ENCODE measurements around the gene RAP1B.
"Not testable (repeated sequence)": the region's sequence is repeated elsewhere in the genome, so short reads cannot be mapped to it uniquely, and the experiment has no call there.

RAP1B gene

DNA sequence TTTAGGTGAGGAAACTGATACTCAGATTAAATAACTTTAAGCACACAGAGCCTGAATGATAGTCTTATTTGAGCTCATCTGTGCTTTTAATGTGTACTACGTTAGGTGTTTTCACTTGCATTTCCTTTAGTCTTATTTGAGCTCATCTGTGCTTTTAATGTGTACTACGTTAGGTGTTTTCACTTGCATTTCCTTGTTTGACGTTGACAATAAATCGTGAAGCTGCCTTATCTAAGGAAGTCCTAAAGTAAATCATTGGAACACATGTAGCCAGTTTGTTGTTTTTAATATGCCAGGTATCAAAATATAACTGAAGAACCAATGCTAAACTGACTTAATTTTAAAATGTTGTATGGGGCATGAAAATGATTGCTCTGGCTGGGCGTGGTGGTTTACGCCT, 2.0 kb downstream of the RAP1B start:
- DNase-seq, result no peak

DNA sequence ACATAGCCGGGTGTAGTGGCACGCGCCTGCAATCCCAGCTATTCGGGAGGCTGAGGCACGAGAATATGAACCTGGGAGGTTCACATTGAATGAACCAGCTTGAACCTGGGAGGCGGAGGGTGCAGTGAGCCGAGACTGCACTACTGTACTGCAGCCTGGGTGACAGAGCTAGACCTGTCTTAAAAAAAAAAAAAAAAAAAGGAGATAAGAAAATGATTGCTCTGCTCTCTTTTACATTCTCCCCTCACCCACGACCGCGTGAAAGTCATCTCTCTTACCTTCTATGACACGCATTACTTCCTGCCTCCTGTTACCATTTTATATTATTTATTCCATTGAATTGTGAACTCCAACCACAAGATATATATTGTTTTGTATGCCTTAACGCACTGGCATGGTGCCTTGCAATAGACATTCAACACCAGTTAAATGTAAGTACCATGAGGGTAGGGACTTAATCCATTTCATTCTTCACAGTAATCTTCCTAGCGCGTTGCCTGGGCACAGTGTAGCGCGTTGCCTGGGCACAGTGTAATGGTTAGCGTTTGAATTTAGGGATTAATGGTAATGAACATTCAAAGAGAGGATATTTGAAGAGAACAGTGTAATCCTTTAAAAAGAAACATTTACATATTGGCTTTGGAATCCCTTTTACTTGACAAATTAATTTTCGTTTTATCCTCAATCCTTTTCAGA, 2.7 kb downstream of the RAP1B start:
- no peak for DNase-seq

DNA sequence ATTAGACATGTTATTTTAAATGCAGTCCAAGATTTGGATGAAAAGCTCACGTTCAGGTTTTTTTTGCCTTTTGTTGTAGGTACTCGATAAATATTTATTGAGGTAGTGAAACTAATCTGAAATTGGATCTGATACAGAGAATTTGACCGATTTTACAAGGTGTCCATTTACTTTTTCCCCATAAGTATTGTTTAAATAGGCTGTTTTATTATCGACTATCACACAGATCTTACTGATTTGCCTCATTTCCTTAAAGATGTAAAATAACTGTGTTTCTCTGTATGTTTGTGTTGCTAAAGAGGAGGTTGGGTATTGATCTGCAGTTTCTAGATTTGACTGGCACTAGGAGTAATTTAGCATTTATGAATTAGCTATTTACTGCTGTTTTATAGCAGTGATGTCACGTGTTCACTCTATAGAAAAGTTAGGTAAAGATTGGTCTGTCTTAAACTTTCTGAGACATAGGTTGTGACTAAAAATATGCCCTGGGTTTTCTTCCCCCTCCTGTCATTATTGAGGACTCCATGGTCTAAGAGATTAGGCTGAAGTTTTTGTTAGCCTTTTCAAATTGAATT, 3.5 kb downstream of the RAP1B start:
- no peak for DNase-seq

DNA sequence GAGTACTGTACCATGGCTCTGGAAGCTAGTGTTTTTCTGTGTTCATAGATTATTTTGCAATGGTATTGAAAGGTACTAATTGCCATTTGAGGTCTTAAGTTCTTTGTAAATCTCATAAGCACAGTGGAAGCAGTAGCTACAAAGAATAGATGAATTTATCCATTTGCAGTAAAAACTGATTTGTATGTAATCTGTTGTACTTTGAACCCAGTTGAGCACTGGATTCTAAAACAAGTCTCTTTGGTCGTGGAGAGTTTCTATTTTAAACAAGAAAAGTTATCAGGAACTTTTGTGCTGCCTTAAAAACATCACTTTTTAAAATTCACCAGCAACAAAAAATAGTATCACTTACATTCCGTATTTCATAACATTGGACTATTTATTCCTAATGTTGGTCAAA, 4.1 kb downstream of the RAP1B start:
- DNase-seq, result no peak

DNA sequence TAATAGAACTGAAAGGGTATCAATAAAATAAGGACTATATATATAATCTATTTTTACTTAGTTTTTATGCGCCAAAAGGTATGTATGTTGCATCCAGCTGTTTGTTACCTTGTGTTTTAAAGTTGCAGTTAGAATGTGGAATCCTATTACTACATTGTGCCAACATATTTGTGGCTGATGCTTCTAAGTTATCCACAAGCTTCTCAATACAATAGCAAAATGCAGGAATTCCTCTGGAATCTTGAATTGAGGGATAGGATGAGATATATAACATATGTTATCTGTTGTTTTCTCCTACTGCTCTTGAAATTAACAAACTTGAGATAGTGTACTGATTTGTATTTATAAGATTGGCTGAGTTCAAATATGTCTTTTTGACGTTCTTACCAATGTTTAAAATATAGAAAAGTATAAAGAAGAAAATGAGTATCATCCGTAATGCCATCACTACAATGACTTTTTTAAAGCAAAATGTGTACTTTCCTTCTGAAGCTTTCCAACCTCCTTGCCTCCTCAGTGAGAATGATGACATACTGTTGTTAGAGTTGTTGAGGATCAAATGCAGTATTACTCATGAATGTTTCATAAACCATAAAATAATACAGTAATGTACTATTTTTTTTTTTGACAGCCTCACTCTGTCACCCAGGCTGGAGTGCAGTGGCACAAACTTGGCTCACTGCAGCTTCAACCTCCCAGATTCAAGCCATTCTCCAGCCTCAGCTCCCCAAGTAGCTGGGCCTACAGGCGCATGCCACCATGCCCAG, 6.6 kb downstream of the RAP1B start:
- DNase-seq, result no peak

DNA sequence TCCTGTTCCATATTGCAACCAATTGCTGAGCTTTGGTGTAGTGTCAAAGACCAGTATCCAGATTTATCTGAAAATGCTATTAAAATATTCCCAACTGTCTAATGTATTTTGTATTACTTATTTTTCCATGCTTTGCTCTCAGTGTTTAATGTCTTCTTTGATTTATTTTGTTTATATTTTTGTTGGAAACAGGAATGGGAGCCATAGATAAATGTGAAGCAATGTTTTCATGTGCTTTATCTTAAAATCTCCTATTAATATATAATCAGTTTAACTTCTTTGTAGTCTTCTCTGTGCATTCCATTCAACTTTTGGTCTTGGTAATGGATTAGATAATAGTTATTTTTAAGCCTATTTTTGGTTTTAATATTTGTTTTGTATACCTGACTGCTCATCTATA, 8.8 kb downstream of the RAP1B start:
- no peak for DNase-seq

DNA sequence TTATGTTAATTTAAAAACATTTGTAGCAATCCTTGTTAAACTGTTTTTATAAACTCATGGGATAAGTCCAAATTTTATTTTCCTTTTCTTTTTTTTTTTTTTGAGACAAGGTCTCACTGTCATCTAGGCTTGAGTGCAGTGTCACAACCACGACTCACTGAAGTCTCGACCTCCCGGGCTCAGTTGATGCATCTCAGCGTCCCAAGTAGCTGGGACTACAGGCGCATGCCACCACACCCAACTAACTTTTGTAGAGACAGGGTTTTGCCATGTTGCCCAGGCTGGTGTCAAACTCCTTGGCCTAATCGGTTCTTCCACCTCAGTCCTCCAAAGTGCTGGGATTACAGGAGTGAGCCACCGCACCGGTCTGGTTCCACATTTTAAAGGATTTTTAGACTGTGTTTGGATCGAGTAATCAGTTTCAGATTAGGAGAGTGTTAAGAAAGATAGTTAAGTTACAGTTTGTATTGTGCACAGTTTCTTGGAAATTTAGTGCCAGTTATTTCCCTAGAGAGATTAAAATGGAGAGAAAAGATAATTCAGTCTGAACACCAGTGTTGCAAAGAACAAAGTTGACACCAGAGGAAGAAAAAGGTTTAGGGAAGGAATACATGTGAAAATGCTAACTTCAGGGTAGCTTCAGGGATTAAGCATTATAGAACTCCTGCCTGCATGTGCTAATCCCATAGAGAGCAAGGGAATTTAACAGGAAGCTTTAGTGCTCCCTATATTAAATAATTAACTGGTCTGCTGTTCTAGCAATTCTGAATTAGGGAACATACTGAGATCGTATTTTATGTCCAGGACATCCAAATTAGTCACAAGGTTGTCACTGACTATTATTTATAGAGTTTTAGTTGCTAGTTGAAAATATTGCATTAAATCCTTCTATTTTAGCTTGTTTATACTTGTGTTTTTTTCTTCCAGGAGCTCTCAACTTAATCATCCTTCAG, 10.1 kb downstream of the RAP1B start:
- DNase-seq, result no peak

DNA sequence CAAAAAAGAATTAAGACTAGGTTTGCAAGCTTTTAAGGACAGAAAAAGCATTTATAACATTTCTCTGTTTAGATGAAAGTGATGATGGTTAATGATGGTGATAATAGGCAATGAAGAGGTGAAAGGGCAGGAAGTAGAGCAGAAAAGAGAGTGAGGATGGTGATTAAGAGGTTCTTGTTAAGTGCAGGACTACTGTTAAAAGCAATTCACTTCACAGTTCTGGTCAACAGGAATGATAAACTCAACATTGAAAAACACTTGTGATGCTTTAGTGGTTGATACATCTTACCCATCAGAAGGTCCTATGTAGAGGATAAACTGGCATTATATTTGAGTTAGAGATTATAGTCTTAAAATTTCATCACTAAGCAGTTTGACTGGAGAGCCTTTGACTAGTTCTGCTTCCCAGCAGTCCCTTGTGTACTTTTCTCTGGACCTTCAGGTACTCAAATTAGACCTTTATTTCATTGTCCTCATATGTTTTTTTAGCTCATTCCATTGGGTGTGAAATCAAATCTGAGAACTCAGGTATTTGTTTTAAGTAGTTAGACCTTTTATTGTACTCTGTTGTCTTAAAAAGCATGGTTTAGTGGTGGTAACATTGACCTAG, 10.9 kb downstream of the RAP1B start:
- DNase-seq, result no peak

DNA sequence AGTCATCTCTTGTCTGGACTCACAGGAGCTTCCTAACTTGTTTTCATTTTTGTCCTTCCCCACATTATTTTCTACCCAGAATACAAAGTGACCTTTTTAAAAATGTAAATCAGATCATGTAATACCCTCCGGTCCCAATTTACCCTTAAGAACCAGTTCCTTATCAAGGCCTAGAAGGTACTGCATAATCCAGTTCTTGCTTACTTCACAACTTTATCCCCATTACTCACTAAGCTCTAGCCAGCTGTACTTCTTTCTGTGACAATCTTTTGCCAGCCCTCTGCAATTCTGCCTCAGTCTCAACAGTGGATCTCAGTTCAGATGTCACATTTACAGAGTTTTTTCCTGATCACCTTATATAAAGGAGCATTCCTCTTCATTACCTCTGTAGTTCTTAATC, 11.6 kb downstream of the RAP1B start:
- DNase-seq, result no peak

DNA sequence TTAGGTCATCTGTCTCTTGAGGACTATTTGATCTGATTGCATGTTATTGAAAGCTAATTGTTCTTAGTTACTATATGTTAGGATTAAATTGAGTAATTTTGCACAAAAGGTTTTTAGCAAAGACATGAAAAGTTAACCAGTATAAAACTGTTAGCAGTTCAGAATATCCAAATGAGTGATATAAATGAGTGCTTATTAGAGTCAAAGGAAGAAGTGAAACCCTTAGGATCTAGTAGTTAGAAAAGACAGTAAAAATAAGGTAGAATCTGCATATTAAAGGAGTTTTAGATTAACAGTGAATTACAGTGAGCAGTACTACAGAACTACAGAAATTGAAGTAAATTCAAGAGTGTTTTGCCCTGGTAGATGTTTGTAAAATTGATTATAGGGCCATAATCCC, 12.4 kb downstream of the RAP1B start:
- no peak for DNase-seq

DNA sequence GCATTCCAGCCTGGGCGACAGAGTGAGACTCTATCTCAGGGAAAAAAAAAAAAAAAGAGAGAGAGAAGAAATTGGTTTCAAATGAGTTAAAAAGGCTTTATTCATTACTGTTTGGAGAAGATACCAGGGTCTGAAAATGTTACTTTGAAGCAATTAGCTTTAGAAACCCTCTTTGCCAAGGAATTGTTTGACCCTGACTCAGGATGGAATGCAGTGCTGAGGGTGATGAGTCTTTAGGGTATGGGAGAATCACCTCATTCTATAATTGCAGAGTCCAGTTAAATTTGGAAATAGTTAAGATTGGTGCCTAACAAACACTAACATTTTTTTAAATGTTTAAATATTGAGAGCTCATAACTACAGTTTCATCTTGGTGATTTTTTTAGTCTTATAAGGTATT, 13.3 kb downstream of the RAP1B start:
- DNase-seq, result no peak

DNA sequence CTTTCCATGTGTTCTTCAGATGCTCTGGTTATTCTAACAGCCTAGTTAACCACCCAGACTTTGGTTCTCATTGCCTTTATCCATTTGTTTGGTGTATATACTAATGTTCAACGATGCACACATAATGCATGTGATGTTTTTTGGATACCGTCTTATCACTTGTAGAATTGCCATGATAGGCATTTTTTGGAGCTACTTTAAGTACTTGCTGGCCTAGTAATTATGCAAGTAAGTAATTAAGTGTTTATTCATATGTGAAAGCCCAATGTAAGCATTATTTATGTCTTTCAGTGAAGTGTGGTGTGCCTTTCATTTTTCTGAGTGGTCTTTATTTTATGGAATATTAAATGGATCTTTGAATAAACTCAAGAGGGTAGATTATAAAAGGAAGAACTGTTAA, 14.2 kb downstream of the RAP1B start:
- DNase-seq, result no peak

DNA sequence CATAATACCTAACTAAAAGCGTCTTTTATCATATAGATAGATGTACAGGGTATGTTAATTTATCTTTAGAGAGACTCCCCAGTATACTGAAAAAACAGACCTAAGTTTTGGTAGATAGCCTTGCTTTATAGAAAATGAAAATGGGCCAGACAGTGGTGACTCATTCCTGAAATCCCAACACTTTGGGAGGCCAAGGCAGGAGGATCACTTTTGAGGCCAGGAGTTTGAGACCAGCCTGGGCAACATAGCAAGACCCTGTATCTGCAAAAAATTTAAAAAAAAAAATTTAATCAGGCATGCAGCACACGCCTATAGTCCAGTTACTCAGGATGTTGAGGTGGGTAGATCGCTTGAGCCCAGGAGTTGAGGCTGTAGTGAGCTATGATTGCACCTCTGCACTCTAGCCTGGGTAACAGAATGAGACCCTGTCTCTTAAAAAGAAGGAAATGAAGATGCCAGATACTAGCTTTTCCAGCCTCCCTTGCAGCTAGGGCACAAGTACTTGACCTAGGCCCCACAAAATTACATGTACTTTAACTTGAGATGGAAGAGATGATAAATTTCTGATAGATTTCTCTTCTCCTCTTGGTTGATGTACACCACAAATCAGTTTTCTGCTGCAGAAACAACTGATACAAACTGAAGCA, 17.1 kb downstream of the RAP1B start:
- DNase-seq, result no peak

DNA sequence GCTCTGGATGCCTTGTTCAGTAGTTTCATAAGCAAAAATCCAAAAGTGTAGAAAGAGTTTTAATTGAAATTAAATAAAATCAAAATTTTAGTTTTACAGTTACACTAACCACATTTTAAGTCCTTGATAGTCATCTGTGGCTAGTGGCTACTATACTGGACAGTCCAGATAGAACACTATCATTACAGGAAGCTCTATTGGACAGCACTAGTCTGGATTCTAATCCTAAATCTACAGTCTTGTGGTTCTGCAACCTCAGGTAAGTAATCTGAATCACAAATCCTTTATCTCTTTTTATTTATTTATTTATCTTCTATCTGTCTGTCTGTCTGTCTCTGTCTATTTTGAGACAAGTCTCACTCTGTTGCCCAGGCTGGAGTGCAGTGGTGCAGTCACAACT, 18.0 kb downstream of the RAP1B start:
- DNase-seq, result no peak

DNA sequence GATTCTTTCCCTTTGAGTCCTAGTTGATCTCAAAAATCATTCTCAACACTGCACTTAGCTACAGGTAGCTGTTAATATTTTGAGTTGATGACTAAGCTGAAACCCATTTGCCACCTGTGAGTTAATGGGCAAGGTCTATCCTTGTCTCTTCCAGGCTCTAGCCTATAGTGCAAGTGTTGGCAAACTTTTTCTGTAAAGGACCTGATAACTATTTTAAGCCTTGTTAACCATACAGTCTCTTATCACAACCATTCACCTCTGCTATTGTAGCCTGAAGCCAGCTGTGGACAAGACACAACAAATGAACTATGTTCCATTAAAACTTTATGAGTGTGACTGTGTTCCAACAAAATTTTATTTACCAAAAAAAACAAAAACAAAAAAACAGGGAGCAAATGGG, 19.4 kb downstream of the RAP1B start:
- no peak for DNase-seq

DNA sequence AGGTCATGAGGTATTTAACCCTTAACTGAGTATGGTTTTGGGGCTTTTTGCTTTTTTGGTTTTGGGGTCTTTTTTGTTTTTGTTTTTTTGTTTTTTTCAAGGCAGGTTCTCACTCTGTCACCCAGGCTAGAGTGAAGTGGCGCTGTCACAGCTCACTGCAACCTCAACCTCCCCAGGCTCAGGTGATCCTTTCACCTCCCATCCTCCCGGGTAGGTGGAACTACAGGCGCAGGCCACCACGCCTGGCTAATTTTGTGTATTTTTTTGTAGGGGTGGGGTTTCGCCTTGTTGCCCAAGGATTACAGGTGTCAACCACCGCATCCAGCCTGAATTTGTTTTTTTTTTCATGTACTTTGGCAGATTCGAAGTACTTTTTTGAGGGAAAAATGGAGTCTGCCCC, 19.9 kb downstream of the RAP1B start:
- DNase-seq, result no peak

DNA sequence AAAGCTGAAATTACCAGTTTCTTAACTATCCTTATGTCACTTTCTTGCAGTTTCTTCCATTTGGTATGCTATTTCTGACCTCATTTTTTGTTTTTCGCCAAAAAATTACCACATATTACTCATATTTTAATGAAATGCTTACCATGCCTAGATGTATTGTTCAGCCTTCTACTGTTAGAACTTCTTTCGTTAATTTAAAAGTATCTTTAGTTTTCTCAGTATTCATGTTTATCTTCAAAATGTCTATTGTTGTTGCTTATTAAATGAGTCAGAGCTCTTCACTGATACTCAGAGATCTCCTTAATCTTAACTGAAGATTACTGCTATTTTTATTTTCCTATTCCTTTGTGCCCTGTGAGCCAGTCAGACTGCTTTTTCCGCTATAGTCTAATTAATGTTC, 20.5 kb downstream of the RAP1B start:
- no peak for DNase-seq

DNA sequence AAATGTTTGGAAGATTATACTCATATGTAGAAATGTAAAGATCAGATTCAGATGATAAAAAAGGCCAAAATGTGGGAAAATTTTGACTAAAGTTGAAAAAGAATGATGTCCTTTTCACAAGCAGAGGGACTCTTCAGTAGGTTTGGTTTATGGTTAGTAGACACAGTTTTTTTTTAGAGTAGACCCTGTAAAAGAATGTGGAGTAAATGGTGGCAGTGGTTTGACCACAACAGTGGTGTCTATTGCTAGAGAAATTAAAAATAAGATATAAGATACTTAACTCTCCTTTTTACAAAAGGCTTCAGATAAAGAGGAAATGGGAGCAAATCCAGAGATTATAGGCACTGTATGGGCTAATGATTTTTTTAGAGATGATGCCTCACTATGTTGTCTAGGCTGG, 21.8 kb downstream of the RAP1B start:
- DNase-seq, result no peak

DNA sequence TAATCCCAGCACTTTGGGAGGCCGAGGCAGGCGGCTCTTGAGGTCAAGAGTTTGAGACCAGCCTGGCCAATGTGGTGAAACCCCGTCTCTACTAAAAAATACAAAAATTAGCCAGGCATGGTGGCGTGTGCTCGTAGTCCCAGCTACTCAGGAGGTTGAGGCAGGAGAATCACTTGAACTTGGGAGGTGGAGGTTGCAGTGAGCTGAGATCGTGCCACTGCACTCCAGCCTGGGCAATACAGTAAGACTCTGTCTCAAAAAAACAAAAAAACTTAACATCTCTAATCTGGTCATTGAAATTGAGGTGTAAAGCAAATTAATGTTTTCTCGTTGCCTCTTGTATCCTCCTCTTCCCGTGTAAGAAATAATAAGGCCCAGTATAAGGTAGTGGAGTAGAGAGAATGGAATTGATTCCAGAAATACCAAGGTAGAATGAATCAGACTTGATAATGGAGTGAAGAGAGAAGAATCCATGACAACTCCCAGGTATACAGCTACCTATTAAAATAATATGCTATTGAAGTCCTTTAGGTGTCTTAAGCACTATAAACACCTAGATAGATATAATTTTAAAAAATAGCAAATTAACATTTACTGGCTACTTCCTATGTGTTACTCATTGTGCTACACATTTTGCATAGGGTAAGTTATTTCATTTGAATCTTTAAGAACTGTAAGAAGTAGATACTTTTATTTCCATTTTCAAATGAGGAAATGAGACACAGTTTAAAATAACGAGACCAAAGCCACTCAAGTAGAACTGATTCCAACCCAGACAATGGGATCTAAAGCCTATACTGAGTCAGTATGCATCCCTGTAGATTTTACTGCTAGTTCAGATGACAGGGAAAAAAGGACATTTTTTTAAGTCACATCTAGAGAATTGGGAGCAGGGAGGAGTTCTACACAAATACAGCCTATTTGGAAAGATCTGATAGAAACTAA, 23.2 kb downstream of the RAP1B start:
- no peak for DNase-seq

DNA sequence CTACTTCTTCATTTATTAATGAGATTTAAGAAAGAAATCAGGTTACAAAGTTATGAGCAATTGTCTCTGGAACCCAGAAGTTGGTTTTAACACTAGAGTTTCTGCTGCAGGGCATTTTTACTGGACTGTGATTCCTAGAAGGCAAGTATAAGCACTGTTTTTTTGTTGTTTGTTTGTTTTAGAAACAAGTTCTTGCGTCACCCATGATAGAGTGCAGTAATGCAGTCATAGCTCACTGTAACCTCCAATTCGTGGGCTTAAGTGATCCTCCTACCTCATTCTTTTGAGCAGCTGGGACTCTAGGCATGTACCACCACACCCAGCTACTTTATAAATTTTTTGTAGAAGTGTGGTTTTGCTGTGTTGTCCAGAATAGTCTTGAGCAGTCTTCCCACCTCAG, 25.6 kb downstream of the RAP1B start:
- DNase-seq, result no peak

DNA sequence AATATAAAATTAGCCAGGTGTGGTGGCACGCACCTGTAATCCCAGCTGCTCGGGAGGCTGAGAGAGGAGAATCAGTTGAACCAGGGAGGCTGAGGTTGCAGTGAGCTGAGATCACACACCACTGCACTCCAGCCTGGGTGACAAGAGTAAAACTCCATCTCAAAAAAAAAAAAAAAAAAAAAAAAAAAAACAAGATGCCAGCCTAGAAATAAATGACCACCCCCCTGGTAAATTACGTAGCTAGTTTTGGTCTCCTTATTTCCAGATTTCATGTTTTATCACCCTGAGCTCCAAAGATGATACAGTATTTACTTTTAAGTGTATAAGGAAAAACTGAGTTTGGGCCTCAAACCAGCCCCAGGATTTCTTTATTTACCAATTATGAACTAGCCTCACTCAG, 26.7 kb downstream of the RAP1B start:
- DNase-seq, result not testable (repeated sequence)
